Mesothelial cell of epicardium (in vitro differentiated cells): ENCODE results near the gene KCNQ5. TPM values are rescaled to one million over a fixed set of nuclear protein-coding genes. Genes with fewer than 3 reads are reported as not detected.

Experiments used
- DNase-seq, 2 experiments: peaks; one replicate each; pipeline ENCODE4 v3.0.0; 2021; ENCODE audit warnings: low spot score in 2 of 2; ENCODE audit not compliant: unreplicated experiment in 2 of 2
- H3K27ac Mint-ChIP-seq: 2 replicates; pipeline ENCODE4 v1.8.0; 2021; ENCODE audit warnings: mixed read lengths
- H3K27me3 Mint-ChIP-seq: 2 replicates; pipeline ENCODE4 v1.8.0; 2021; ENCODE audit warnings: low read depth, mixed read lengths
- H3K36me3 Mint-ChIP-seq: 2 replicates; pipeline ENCODE4 v1.8.0; 2021; ENCODE audit warnings: mixed read lengths
- H3K4me1 Mint-ChIP-seq: 2 replicates; pipeline ENCODE4 v1.8.0; 2021; ENCODE audit warnings: mixed read lengths
- H3K4me3 Mint-ChIP-seq: 2 replicates; pipeline ENCODE4 v1.8.0; 2021; ENCODE audit warnings: mild to moderate bottlenecking, moderate library complexity, mixed read lengths
- H3K9me3 Mint-ChIP-seq: 2 replicates; pipeline ENCODE4 v1.8.0; 2021; ENCODE audit warnings: mixed read lengths
- total RNA-seq: library from RNA; stranded (reverse); gene quantifications from 3 replicates; pipeline ENCODE4 v1.2.1, GENCODE V29; 2021
- TF ChIP-seq, protein P1 (sequence below): fragments of 200-600 bp; sonication (generic); IDR thresholded peaks from one replicate; pipeline ENCODE4 v1.5.0; 2021; ENCODE audit warnings: antibody characterized with exemption; ENCODE audit not compliant: unreplicated experiment

The KCNQ5 gene
- total RNA-seq, 1 donor from 2014 or later: 4.8 TPM

DNA sequence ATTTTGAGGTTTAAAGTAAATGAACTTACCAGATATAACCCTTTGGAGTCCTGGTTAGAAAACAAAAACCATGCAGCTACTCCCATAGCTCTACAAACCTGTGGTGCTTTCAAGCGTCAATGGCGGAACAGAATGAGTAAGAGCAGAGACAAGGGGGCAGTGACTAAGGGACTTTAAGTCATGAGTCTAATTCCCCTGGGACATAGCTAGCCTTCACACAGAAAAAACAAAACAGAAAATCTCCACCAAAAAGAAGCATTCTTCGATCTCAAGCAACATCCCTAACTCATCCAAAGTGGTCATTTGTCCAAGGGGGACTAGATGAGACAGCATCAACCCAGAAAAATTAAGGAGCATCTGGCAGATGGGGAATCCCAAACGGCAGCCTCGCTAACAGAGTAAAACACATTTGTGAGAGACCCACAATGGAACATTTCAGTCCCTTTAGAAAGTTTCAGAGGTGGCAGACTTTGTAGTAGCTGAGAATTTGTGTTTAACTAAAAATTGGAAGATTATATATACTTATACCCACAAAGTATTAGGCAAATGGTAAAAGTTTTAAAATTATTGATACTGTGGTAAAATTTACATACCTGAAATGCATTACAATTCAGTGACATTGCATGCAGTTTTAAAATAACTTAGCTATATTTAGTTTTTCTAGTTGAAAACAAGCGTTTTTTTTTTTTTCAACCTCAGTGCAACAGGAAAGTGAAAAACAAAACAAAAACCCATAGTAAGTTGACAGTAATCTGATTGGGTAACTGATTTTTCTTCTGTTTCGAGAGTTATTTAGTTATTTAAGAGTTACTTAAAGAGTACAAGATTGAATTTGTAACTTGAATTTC, 67.5 kb downstream of the KCNQ5 start:
- Mint-ChIP-seq H3K36me3 (no peaks in the 10 kb centered on the region), H3K4me3 (no peak overlapping the region), H3K9me3 (no peaks in the 10 kb centered on the region), H3K27me3 (no peaks in the 10 kb centered on the region), H3K4me1 (peaks cover 10% of the 10 kb centered on the region), H3K27ac (no peak overlapping the region)
- TF ChIP-seq, protein P1, sequence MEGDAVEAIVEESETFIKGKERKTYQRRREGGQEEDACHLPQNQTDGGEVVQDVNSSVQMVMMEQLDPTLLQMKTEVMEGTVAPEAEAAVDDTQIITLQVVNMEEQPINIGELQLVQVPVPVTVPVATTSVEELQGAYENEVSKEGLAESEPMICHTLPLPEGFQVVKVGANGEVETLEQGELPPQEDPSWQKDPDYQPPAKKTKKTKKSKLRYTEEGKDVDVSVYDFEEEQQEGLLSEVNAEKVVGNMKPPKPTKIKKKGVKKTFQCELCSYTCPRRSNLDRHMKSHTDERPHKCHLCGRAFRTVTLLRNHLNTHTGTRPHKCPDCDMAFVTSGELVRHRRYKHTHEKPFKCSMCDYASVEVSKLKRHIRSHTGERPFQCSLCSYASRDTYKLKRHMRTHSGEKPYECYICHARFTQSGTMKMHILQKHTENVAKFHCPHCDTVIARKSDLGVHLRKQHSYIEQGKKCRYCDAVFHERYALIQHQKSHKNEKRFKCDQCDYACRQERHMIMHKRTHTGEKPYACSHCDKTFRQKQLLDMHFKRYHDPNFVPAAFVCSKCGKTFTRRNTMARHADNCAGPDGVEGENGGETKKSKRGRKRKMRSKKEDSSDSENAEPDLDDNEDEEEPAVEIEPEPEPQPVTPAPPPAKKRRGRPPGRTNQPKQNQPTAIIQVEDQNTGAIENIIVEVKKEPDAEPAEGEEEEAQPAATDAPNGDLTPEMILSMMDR: no peak
- no peak for DNase-seq

DNA sequence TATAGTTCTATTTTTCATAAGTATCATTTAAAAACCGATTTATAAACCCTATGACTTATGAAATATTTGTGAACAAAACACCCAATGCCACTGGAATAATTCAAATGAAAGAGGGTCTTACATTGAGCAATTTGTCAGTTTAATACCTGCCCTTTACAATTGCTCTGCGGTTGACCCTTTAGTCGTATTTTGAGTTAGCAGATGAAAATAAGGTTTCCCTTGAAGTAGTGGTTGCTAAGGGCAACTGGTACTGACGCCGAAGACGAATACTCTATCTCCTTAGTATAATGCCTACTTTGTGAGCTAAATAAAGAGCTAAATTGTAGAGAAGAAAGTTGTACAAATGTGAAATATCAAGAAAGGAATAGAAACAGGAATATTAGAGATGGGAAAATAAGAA, 69.4 kb downstream of the KCNQ5 start:
- Mint-ChIP-seq H3K36me3 (no peaks in the 10 kb centered on the region), H3K4me3 (no peak overlapping the region), H3K9me3 (no peaks in the 10 kb centered on the region), H3K27ac (no peak overlapping the region), H3K4me1 (peaks cover 10% of the 10 kb centered on the region), H3K27me3 (no peaks in the 10 kb centered on the region)
- TF ChIP-seq, protein P1: no peak
- no peak for DNase-seq

DNA sequence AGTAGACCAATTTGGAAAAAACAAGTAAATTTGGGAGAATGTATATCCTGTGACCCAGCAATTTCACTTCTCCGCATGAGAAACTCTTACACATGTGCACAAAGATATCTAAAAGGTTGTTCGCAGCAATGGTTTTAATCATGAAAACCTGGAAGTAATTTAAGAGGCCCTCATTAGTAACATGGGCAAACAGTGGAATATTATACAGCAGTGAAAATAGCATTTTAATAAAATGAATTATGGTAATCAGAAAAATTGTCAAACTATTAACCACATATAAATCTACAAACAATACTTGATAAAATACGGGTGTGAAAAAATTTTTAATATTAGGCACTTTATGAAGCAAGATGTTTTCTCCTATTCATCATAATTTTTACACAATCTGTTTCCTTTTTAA, 74.2 kb downstream of the KCNQ5 start:
- peaks cover 7% of the 10 kb centered on the region for H3K4me1 Mint-ChIP-seq
- no peak for DNase-seq
- TF ChIP-seq, protein P1: no peak
- H3K27ac Mint-ChIP-seq: no peak overlapping the region
- no peaks in the 10 kb centered on the region for H3K9me3 Mint-ChIP-seq
- no peaks in the 10 kb centered on the region for H3K36me3 Mint-ChIP-seq
- H3K4me3 Mint-ChIP-seq: no peak overlapping the region
- no peaks in the 10 kb centered on the region for H3K27me3 Mint-ChIP-seq

DNA sequence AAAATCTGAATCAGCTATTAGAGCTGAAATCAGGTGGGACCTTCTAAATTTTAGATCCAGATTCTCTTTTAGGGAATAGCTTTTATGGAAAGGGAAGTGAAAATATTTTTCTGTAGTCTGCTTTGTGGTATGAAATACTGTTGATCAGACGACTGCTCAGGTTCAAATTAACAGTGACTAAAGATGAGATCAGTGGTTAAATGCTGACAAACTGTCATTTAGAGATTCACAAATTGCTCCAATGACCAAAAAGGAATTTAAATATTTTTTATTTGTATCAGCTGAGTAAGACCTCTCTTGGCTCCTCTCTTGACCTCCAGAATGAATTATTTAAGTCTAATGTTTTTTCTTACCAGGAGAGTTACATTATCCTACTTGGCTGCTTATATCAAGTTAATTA, 77.3 kb downstream of the KCNQ5 start:
- no peaks in the 10 kb centered on the region for H3K27me3 Mint-ChIP-seq
- H3K36me3 Mint-ChIP-seq: no peaks in the 10 kb centered on the region
- H3K4me1 Mint-ChIP-seq: peaks cover 5% of the 10 kb centered on the region
- H3K4me3 Mint-ChIP-seq: no peak overlapping the region
- no peak for DNase-seq
- no peaks in the 10 kb centered on the region for H3K9me3 Mint-ChIP-seq
- TF ChIP-seq, protein P1: no peak
- no peak overlapping the region for H3K27ac Mint-ChIP-seq

DNA sequence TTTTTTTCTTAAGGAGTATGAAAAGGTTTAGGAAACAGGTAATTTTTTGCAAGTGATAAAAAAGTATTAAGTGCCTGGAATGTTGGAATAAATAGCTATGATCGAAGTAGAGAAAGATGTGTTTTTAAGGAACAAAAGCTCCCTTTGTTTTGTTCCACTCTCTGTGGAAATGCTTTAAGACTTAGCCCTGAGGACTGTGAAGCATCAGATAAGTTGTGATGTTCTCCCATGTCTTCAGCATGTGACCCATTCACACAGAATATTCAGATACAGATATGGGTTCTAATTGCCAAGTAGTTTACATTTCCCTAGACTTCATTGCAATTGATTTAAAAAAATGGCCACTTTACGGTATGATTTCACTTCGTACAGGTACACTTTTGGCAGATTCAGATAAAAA, 80.6 kb downstream of the KCNQ5 start:
- H3K4me3 Mint-ChIP-seq: no peak overlapping the region
- H3K27ac Mint-ChIP-seq: peak overlapping the region; percentile 17
- no peaks in the 10 kb centered on the region for H3K9me3 Mint-ChIP-seq
- H3K36me3 Mint-ChIP-seq: no peaks in the 10 kb centered on the region
- TF ChIP-seq, protein P1: no peak
- peaks cover 5% of the 10 kb centered on the region for H3K4me1 Mint-ChIP-seq
- H3K27me3 Mint-ChIP-seq: no peaks in the 10 kb centered on the region
- DNase-seq: no peak
